A673 (cell line): Measurements from ENCODE around the gene SDK1. TPM values are rescaled to one million over a fixed set of nuclear protein-coding genes. Genes with fewer than 3 reads are reported as not detected.

Experiments used
- BruUV-seq: library from RNA; stranded (reverse); fragments of 400-500 nt; replicated peaks from 2 replicates; lab custom pipeline; 2021; lab: Mats Ljungman, UMichigan
- CTCF ChIA-PET: fragments of 300-600 bp; sonication (Branson Sonifier 250); formaldehyde crosslinking; loops from one replicate; lab custom pipeline; 2022; ENCODE audit warnings: antibody characterized with exemption; lab: Charles Lee
- POLR2A ChIA-PET: fragments of 300-600 bp; sonication (Branson Sonifier 250); formaldehyde crosslinking; loops from one replicate; lab custom pipeline; 2022; ENCODE audit warnings: antibody characterized with exemption; ENCODE audit not compliant: low non-redundant PET; lab: Charles Lee
- DNase-seq: peaks from one replicate; pipeline ENCODE4 v3.0.0-alpha.2; 2015; ENCODE audit warnings: low spot score
- H3K27ac ChIP-seq: fragments of 200-600 bp; sonication (generic); 2 replicates; pipeline ENCODE4 v1.5.1; 2016; ENCODE audit warnings: mixed run types, low read depth, mild to moderate bottlenecking, mixed read lengths, antibody characterized with exemption, low read length; ENCODE audit not compliant: poor library complexity, severe bottlenecking
- H3K27me3 ChIP-seq: fragments of 200-600 bp; sonication (generic); replicated peaks from 2 replicates; pipeline ENCODE4 v1.6.1; 2017; ENCODE audit warnings: mixed run types, low read depth, mild to moderate bottlenecking, mixed read lengths, antibody characterized with exemption, low read length; ENCODE audit not compliant: insufficient read depth, poor library complexity
- H3K36me3 ChIP-seq: fragments of 200-600 bp; sonication (generic); 2 replicates; pipeline ENCODE4 v1.6.1; 2016; ENCODE audit warnings: mixed run types, mild to moderate bottlenecking, mixed read lengths, antibody characterized with exemption, low read length; ENCODE audit not compliant: insufficient read depth, poor library complexity, severe bottlenecking
- H3K4me1 ChIP-seq: fragments of 200-600 bp; sonication (generic); 2 replicates; pipeline ENCODE4 v1.6.1; 2017; ENCODE audit warnings: mixed run types, mild to moderate bottlenecking, mixed read lengths, antibody characterized with exemption, low read length; ENCODE audit not compliant: insufficient read depth, poor library complexity, severe bottlenecking
- H3K4me3 ChIP-seq: fragments of 200-600 bp; sonication (generic); 2 replicates; pipeline ENCODE4 v1.5.1; 2016; ENCODE audit warnings: low read depth, mixed run types, mild to moderate bottlenecking, mixed read lengths, low read length; ENCODE audit not compliant: poor library complexity, severe bottlenecking
- H3K9me3 ChIP-seq: fragments of 200-600 bp; sonication (generic); 2 replicates; pipeline ENCODE4 v1.6.1; 2016; ENCODE audit warnings: mixed run types, low read depth, mild to moderate bottlenecking, mixed read lengths, antibody characterized with exemption, low read length; ENCODE audit not compliant: poor library complexity, severe bottlenecking
- EZH2 ChIP-seq: fragments of 200-600 bp; sonication (generic); IDR thresholded peaks from 2 replicates; pipeline ENCODE4 v1.6.1; 2017; ENCODE audit warnings: borderline replicate concordance, low read depth, mild to moderate bottlenecking, mixed read lengths, antibody characterized with exemption, low read length; ENCODE audit not compliant: poor library complexity, severe bottlenecking
- intact Hi-C: fragments of 100-400 bp; cut with micrococcal nuclease; formaldehyde crosslinking; loops from one replicate; pipeline ENCODE4 v1.10.0; 2022; ENCODE audit not compliant: unreplicated experiment
- total RNA-seq: library from RNA; stranded (reverse); gene quantifications from 2 replicates; pipeline ENCODE4 v1.2.3, GENCODE V29; 2021
- TF ChIP-seq, protein P1 (sequence below): fragments of 300-800, 200-600 bp; sonication (generic); conservative IDR thresholded peaks from 2 replicates; pipeline ENCODE4 v1.5.1; 2017; ENCODE audit warnings: low read depth, mild to moderate bottlenecking, antibody characterized with exemption, low read length, moderate library complexity, mixed read lengths

SDK1 gene
- total RNA-seq, 1 experiment from 2014 or later, result 14.7 TPM

DNA sequence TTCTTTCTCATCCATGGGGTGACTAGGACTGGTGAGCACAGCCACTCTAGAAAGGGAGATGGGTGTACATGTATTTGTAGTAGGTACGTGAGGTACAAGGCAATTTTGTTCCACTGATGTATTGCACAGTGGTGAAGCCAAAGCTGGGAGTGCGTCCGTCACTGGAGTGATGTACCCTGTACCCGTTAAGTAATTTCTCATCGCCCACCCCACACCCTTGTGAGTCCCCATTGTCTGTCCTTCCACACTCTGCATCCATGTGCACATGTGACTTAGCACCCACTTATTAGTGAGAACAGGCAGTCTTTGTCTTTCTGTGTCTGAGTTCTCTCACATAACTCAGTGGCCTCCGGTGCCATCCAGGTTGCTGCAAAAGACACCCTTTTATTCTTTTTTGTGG lies 658.3 kb downstream of the SDK1 start:
- Histone ChIP-seq H3K27me3 (no peaks in the 10 kb centered on the region), H3K4me3 (no peak overlapping the region), H3K9me3 (no peaks in the 10 kb centered on the region), H3K36me3 (no peaks in the 10 kb centered on the region), H3K4me1 (no peaks in the 10 kb centered on the region), H3K27ac (no peak overlapping the region)
- intact Hi-C loops, result no loop called here
- POLR2A ChIA-PET, result no interaction called here
- CTCF ChIA-PET, result no interaction called here
- TF ChIP-seq EZH2, result no peak
- TF ChIP-seq, protein P1, sequence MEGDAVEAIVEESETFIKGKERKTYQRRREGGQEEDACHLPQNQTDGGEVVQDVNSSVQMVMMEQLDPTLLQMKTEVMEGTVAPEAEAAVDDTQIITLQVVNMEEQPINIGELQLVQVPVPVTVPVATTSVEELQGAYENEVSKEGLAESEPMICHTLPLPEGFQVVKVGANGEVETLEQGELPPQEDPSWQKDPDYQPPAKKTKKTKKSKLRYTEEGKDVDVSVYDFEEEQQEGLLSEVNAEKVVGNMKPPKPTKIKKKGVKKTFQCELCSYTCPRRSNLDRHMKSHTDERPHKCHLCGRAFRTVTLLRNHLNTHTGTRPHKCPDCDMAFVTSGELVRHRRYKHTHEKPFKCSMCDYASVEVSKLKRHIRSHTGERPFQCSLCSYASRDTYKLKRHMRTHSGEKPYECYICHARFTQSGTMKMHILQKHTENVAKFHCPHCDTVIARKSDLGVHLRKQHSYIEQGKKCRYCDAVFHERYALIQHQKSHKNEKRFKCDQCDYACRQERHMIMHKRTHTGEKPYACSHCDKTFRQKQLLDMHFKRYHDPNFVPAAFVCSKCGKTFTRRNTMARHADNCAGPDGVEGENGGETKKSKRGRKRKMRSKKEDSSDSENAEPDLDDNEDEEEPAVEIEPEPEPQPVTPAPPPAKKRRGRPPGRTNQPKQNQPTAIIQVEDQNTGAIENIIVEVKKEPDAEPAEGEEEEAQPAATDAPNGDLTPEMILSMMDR, result no peak
- no peak for DNase-seq
- BruUV-seq, result no TSS peak

DNA sequence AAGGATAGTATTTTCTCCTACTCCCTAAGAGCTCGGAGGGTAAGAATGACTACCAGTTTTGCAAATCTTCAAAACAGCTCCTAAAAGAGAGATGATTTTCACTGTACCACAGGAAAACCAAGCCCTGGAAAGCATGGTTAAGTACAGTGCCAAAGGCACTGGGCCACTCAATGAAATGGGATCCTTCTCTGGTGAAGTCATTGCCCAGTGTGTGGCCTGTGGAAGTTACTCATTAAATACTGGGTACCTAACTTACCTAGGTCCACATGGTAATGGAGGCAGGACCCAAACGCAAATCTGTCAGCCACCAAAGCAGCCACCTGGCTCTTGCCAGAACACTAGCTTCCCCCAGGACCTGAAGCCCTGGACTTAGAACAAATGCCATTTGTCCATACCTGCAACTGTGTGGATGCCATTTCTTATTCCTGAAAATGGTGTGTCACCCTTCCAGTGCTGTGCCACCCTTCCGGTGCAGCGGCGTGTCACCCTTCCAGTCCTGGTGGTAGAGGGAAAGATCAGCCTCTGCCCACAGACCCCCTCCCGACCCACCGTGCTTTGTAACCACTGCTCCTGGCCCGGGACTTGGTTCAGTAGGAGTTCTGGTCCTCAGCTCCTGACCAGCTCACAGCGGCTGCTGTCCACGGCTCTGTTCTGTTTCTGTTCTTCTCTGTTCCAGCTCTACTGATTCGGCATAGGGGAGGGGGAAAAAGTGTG lies 659.2 kb downstream of the SDK1 start:
- intact Hi-C loops, result no loop called here
- no peaks in the 10 kb centered on the region for H3K9me3 ChIP-seq
- ChIA-PET CTCF (no interaction called here), POLR2A (no interaction called here)
- H3K4me1 ChIP-seq, result no peaks in the 10 kb centered on the region
- no peaks in the 10 kb centered on the region for H3K27me3 ChIP-seq
- H3K36me3 ChIP-seq, result no peaks in the 10 kb centered on the region
- no peak for DNase-seq
- no peak overlapping the region for H3K27ac ChIP-seq
- no TSS peak for BruUV-seq
- no peak overlapping the region for H3K4me3 ChIP-seq
- TF ChIP-seq, protein P1, result no peak
- TF ChIP-seq EZH2, result no peak

DNA sequence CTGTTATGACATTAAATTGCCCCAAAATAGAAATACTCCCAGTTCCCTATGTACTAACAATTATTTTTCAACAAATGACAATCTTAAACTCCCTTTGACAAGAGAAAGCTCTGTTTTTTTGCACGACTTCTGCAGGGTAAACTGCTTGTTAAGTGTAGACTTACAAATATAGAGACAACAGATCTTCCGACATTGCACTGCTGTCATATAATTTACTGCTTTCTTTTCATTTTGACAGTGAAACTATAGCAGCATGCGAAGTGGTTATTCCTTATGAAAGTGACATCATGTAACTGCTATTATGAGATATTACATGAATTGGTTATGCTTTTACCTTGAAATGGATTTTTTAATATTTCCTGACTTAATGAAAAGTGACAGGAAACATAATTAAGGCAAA lies 659.9 kb downstream of the SDK1 start:
- intact Hi-C loops, result no loop called here
- POLR2A ChIA-PET, result no interaction called here

More for the DNA sequence above, 659.9 kb downstream of the SDK1 start:
- Histone ChIP-seq H3K36me3 (no peaks in the 10 kb centered on the region), H3K4me1 (no peaks in the 10 kb centered on the region), H3K4me3 (no peak overlapping the region), H3K27ac (no peak overlapping the region), H3K27me3 (no peaks in the 10 kb centered on the region), H3K9me3 (no peaks in the 10 kb centered on the region)
- TF ChIP-seq, protein P1, result no peak
- TF ChIP-seq EZH2, result no peak
- CTCF ChIA-PET, result no interaction called here
- no TSS peak for BruUV-seq
- DNase-seq, result no peak
